GM18951 (cell line): ENCODE results near the gene SPOCK1.

ENCODE experiments used
- POLR2A ChIP-seq: IDR thresholded peaks from 4 replicates; pipeline ENCODE4 v1.6.1; 2011; ENCODE audit warnings: mild to moderate bottlenecking; ENCODE audit not compliant: insufficient read length, insufficient read depth; ENCODE audit errors: extremely low read depth
- in situ Hi-C: fragments of 300-500 bp; cut with MboI; formaldehyde crosslinking; loops from one replicate; pipeline ENCODE4 v1.12.0; 2022; ENCODE audit warnings: low sequenced_read_pairs, mixed read lengths, inconsistent platforms; ENCODE audit not compliant: unreplicated experiment

Gene SPOCK1

GRCh38 chr5:137199201-137199600, 299.9 kb downstream of the SPOCK1 start:
- no peak for TF ChIP-seq POLR2A
- in situ Hi-C loops, result no loop called here

- in situ Hi-C loops, result no loop called here
Measured at GRCh38 chr5:137195483-137195882, 303.6 kb downstream of the SPOCK1 start.

GRCh38 chr5:137194300-137194699, 304.8 kb downstream of the SPOCK1 start:
- TF ChIP-seq POLR2A, result no peak
- in situ Hi-C loops, result no loop called here

More at GRCh38 chr5:137195483-137195882, 303.6 kb downstream of the SPOCK1 start:
- TF ChIP-seq POLR2A, result no peak

GRCh38 chr5:137192293-137192743, 306.8 kb downstream of the SPOCK1 start:
- TF ChIP-seq POLR2A, result no peak
- in situ Hi-C loops, result no loop called here

GRCh38 chr5:137191179-137191578, 307.9 kb downstream of the SPOCK1 start:
- in situ Hi-C loops, result no loop called here
- TF ChIP-seq POLR2A, result no peak

GRCh38 chr5:137190441-137190840, 308.7 kb downstream of the SPOCK1 start:
- in situ Hi-C loops, result no loop called here
- no peak for TF ChIP-seq POLR2A

- in situ Hi-C loops, result no loop called here
- TF ChIP-seq POLR2A, result no peak
Measured at GRCh38 chr5:137190031-137190430, 309.1 kb downstream of the SPOCK1 start.

- TF ChIP-seq POLR2A, result no peak
- in situ Hi-C loops, result no loop called here
Measured at GRCh38 chr5:137188566-137188965, 310.6 kb downstream of the SPOCK1 start.

- no peak for TF ChIP-seq POLR2A
- in situ Hi-C loops, result no loop called here
Measured at GRCh38 chr5:137186759-137187461, 312.2 kb downstream of the SPOCK1 start.

GRCh38 chr5:137185193-137185592, 313.9 kb downstream of the SPOCK1 start:
- in situ Hi-C loops, result no loop called here
- no peak for TF ChIP-seq POLR2A

- in situ Hi-C loops, result no loop called here
- TF ChIP-seq POLR2A, result no peak
Measured at GRCh38 chr5:137184734-137185133, 314.4 kb downstream of the SPOCK1 start.

- in situ Hi-C loops, result no loop called here
- TF ChIP-seq POLR2A, result no peak
Measured at GRCh38 chr5:137182576-137182975, 316.6 kb downstream of the SPOCK1 start.

GRCh38 chr5:137181667-137182066, 317.5 kb downstream of the SPOCK1 start:
- in situ Hi-C loops, result no loop called here
- no peak for TF ChIP-seq POLR2A

GRCh38 chr5:137179203-137179602, 319.9 kb downstream of the SPOCK1 start:
- in situ Hi-C loops, result no loop called here

More at GRCh38 chr5:137179203-137179602, 319.9 kb downstream of the SPOCK1 start:
- no peak for TF ChIP-seq POLR2A
